Measurements from ENCODE around the gene C5orf46.

The C5orf46 gene

GRCh38 chr5:147859962-147860640 lies 46.2 kb downstream of the C5orf46 start:
- DNase-seq = no peak

GRCh38 chr5:147858565-147858964 lies 47.8 kb downstream of the C5orf46 start:
- DNase-seq = no peak

- peak in 36 of 56 donors; percentile 0 to 83 (median 14) for DNase-seq
These were observed 48.8 kb downstream of the C5orf46 start for GRCh38 chr5:147857302-147858129.

GRCh38 chr5:147856801-147857200 lies 49.5 kb downstream of the C5orf46 start:
- no peak for DNase-seq

GRCh38 chr5:147855774-147856069 lies 50.6 kb downstream of the C5orf46 start:
- DNase-seq = no peak

GRCh38 chr5:147854894-147855773 lies 51.2 kb downstream of the C5orf46 start:
- no peak for DNase-seq

GRCh38 chr5:147854331-147854730 lies 52.0 kb downstream of the C5orf46 start:
- DNase-seq = no peak

- no peak for DNase-seq
These were observed 52.9 kb downstream of the C5orf46 start for GRCh38 chr5:147853372-147853987.

- no peak for DNase-seq
These were observed 54.0 kb downstream of the C5orf46 start for GRCh38 chr5:147852365-147852764.

- DNase-seq = no peak
These were observed 54.8 kb downstream of the C5orf46 start for GRCh38 chr5:147851578-147851977.

- no peak for DNase-seq
These were observed 57.1 kb downstream of the C5orf46 start for GRCh38 chr5:147849226-147849625.

- DNase-seq = no peak
These were observed 60.7 kb downstream of the C5orf46 start for GRCh38 chr5:147845618-147846017.

- DNase-seq = no peak
These were observed 61.5 kb downstream of the C5orf46 start for GRCh38 chr5:147844846-147845245.

- DNase-seq = no peak
These were observed 63.5 kb downstream of the C5orf46 start for GRCh38 chr5:147842869-147843268.
